SIG-M5 treated with dmso at 0.1 percent for 504 hours (cell line): ENCODE data around the gene CBLN1.

Experiments
- DNase-seq: peaks from one replicate; lab custom pipeline; 2025; ENCODE audit not compliant: unreplicated experiment; lab: John Stamatoyannopoulos, UW

Gene CBLN1

GRCh38 chr16:49281480-49281842 lies at the start of gene CBLN1:
CBLN1 (minus strand) TSS chr16:49281838; CDS start chr16:49281465, 373 bp downstream.
- DNase-seq, result no peak

GRCh38 chr16:49330562-49331201 lies 49.0 kb upstream of the CBLN1 start:
- no peak for DNase-seq

GRCh38 chr16:49328325-49328724 lies 46.7 kb upstream of the CBLN1 start:
- DNase-seq, result no peak

- no peak for DNase-seq
Measured at GRCh38 chr16:49327466-49327865, 45.8 kb upstream of the CBLN1 start.

- DNase-seq, result no peak
Measured at GRCh38 chr16:49324703-49325102, 43.1 kb upstream of the CBLN1 start.

GRCh38 chr16:49315602-49316001 lies 34.0 kb upstream of the CBLN1 start:
- DNase-seq, result no peak

- DNase-seq, result no peak
Measured at GRCh38 chr16:49312389-49312985, 30.8 kb upstream of the CBLN1 start.

GRCh38 chr16:49311823-49312222 lies 30.2 kb upstream of the CBLN1 start:
- no peak for DNase-seq

GRCh38 chr16:49307176-49307575 lies 25.5 kb upstream of the CBLN1 start:
- DNase-seq, result no peak

GRCh38 chr16:49305406-49305805 lies 23.8 kb upstream of the CBLN1 start:
- DNase-seq, result no peak

GRCh38 chr16:49292413-49292812 lies 10.8 kb upstream of the CBLN1 start:
- no peak for DNase-seq

- no peak for DNase-seq
Measured at GRCh38 chr16:49287572-49287971, 5.9 kb upstream of the CBLN1 start.

GRCh38 chr16:49284962-49285361 lies 3.3 kb upstream of the CBLN1 start:
- DNase-seq, result no peak

- no peak for DNase-seq
Measured at GRCh38 chr16:49283376-49284049, 1.9 kb upstream of the CBLN1 start.

- no peak for DNase-seq
Measured at GRCh38 chr16:49282690-49283375, 1.2 kb upstream of the CBLN1 start.

- no peak for DNase-seq
Measured at GRCh38 chr16:49281843-49282642, 405 bp upstream of the CBLN1 start.

- DNase-seq, result no peak
Measured at GRCh38 chr16:49280841-49281371, 732 bp downstream of the CBLN1 start.

GRCh38 chr16:49280105-49280741 lies 1.4 kb downstream of the CBLN1 start:
- no peak for DNase-seq

- DNase-seq, result no peak
Measured at GRCh38 chr16:49278944-49279725, 2.5 kb downstream of the CBLN1 start.

GRCh38 chr16:49278567-49278827 lies 3.1 kb downstream of the CBLN1 start:
- DNase-seq, result no peak
